Brain pericyte (primary cell): ENCODE measurements around the gene RPS21.
"Not testable (repeated sequence)": the region's sequence is repeated elsewhere in the genome, so short reads cannot be mapped to it uniquely, and the experiment has no call there.

Source experiments
- DNase-seq: peaks from one replicate; pipeline ENCODE4 v3.0.0-alpha.2; 2012; ENCODE audit warnings: low read depth, low spot score

The RPS21 gene

DNA sequence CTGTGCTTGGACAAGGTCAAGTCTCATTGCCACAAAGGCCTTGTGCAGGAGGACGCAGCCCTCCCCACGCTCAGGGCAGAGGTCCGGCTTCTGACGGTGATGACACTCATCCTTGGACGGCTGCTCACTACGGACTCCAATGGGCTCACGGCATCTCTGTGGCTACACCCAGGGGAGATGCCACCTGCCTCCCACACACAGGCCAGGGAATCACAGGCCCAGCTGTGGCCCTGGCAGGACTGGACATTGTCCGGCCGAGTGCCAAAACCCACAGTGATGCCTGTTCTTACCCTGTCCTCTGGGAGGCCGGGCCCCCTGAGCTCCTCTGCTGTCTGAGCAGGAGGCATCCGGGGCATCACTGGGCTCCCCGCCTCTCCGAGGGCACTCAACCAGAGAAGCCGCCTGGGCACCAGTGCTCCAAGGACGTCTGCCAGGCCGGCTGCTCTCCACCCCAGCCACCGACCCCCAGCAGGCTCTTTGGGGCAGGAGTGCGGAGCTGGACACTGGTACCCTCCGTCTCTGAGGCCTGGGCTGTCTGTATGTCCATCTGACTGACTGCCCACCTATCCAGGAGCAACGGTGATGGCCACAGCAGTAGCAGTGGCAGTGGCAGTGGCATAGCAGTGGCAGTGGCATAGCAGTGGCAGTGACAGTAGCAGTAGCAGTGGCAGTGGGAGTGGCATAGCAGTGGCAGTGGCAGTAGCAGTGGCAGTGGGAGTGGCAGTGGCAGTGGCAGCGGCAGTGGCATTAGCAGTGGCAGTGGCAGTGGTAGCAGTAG, 38.6 kb downstream of the RPS21 start:
- no peak for DNase-seq

- not testable (repeated sequence) for DNase-seq
Observed at GRCh38 chr20:62426059-62426348, 39.1 kb downstream of the RPS21 start.

DNA sequence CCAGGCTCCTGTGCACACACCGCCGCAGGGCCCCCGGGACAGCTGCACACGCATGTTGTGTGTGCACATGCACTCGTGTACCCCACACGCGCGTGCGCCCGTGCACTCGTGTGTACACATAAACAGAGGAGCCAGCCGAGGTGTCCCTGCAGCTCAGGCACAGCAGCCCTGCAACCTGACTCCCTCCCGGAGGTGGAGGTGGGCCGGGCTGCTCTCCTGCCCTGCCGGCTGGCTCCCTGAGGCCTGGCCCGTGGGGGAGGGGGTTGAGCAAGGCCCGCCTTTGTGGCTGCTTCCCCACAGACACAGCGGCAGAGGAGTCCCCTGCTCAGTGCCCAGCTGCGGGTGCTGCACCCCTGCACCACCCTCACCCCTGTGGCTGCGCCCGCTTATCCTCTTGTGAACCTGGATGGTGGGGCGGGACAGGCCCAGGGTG, 39.8 kb downstream of the RPS21 start:
- no peak for DNase-seq

GRCh38 chr20:62427172-62428001, 40.5 kb downstream of the RPS21 start, which contains the start of gene RBBP8NL:
TSS of gene RBBP8NL (minus strand) at chr20:62427539. CDS start at chr20:62419647, 7,892 bp downstream.
- DNase-seq, result no peak

DNA sequence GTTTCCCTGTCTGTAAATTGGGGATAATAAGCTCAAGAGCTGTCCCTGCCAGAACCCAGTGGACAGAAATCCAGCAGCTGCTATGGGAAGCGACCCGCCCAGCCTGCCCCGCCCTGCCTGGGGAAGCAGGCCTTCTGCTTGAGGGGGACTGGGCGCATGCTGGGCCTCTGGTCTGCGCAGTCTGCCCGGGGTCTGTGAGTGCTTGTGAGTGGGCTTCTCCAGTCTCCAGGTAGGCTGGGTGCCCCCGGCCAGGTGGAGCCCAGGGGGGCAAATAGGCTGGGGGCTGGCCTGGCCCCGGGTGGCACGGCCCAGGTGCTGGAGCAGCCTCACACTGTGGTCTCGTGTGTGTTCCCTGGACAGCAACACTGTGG, 41.1 kb downstream of the RPS21 start:
- DNase-seq, result no peak

- DNase-seq, result no peak
Observed at GRCh38 chr20:62428396-62429295, 41.7 kb downstream of the RPS21 start.

GRCh38 chr20:62429455-62430310, 42.8 kb downstream of the RPS21 start:
- DNase-seq, result no peak

- no peak for DNase-seq
Observed at GRCh38 chr20:62430311-62430853, 43.5 kb downstream of the RPS21 start.

GRCh38 chr20:62430866-62431447, 44.1 kb downstream of the RPS21 start:
- DNase-seq, result no peak

DNA sequence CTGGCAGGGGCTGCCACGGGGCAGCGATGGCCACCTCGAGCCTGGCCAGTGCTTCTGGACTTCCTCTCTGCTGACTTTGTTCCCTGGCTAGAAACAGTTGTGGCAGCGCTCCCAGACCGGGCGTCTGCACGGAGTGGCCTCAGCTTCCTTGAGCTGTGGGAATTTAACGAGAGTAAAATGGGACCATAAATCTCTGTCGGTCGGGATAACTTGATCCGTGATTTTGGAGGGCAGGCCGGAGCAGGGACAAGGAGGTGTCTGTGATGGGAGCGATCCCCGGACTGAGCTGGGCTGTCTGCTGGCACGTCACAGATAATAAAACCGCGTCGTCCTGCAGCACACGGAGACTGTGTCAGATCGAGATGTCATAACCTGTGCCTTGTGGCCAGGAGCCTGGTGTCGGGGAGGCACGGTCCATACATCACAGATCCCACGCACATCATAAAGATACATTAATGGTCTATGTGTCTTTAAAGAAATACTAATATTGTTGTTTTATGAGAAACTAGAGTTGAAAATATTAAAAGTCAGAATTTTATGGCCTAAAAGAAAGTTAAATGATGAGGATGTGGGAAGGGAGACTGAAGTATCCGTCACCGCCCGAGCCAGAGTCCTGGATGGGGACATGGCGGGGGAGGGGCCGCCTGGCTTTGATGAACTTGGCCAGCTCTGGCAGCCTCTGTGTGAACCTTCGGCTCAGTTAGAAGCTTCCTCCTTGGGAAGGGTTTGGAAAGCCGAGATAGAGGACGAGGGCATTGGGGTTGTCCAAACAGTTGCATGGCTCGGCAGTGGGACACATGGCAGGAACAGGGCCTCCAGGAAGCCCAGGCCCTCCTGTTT, 47.0 kb downstream of the RPS21 start:
- DNase-seq, result no peak

GRCh38 chr20:62436692-62437091, 49.8 kb downstream of the RPS21 start:
- DNase-seq, result no peak

DNA sequence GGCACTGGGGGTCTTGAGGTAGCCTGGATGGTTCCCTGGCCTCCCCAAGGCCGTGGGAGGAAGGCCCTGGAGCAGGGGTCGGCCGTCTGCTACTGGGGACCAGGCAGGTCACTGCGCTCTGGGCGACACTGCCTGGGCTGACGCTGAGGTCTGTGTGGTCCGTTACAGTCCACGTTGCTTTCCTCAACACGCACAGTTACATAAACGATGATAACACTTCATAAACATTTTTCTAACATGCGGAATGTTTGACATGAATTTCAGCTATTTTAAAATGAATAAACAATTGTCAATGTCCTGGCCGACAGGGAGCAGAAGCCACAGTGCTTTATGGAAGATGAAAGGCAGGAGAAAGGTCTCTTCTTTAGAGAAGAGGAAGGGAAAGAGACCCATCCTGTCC, 50.6 kb downstream of the RPS21 start:
- no peak for DNase-seq

GRCh38 chr20:62437927-62438326, 51.0 kb downstream of the RPS21 start:
- no peak for DNase-seq
